ENCODE data around the gene ANXA10. TPM values are rescaled to one million over a fixed set of nuclear protein-coding genes. Genes with fewer than 3 reads are reported as not detected.

The ANXA10 gene
- total and polyA plus RNA-seq, 8 donors, result 2.5 to 17.1 (median 8.5) TPM

- no peak for ATAC-seq
- DNase-seq, result no peak
- H3K4me3 ChIP-seq, result no peak overlapping the region
- no peaks in the 10 kb centered on the region for H3K9me3 ChIP-seq
- no peak for FAIRE-seq
- H3K4me1 ChIP-seq, result peaks cover 0 to 4% (median 0%) of the 10 kb centered on the region in 3 donors
- WGBS, 2 donors, result 73 to 83% methylated on average over 3 of the region's 3 CpGs
- intact Hi-C loops (cut with DNase I), result no loop called here
- H3K27me3 ChIP-seq, result no peaks in the 10 kb centered on the region
- no peak overlapping the region for H3K27ac ChIP-seq
- no peaks in the 10 kb centered on the region for H3K36me3 ChIP-seq
- no peak for TF ChIP-seq CTCF (IDR thresholded peaks at IDR 0.05)
Observed at GRCh38 chr4:168138143-168138542, 45.8 kb downstream of the ANXA10 start.

- no peak for FAIRE-seq
- no peak for DNase-seq
- Histone ChIP-seq H3K4me3 (no peak overlapping the region), H3K27ac (no peak overlapping the region), H3K9me3 (no peaks in the 10 kb centered on the region), H3K36me3 (no peaks in the 10 kb centered on the region), H3K27me3 (no peaks in the 10 kb centered on the region), H3K4me1 (no peaks in the 10 kb centered on the region)
- no peak for TF ChIP-seq CTCF (IDR thresholded peaks at IDR 0.05)
- no peak for ATAC-seq
- 76 to 83% methylated on average over 5 of the region's 5 CpGs for WGBS, 2 donors
- intact Hi-C loops (cut with DNase I), result no loop called here
Observed at GRCh38 chr4:168139336-168139735, 47.0 kb downstream of the ANXA10 start.

- no peaks in the 10 kb centered on the region for H3K36me3 ChIP-seq
- WGBS, 2 donors, result 89 to 94% methylated on average over 7 of the region's 7 CpGs
- no peaks in the 10 kb centered on the region for H3K9me3 ChIP-seq
- FAIRE-seq (no peak), DNase-seq (no peak), ATAC-seq (no peak)
- no peaks in the 10 kb centered on the region for H3K4me1 ChIP-seq
- intact Hi-C loops (cut with DNase I), result no loop called here
- H3K27me3 ChIP-seq, result no peaks in the 10 kb centered on the region
- H3K4me3 ChIP-seq, result no peak overlapping the region
- no peak for TF ChIP-seq CTCF (IDR thresholded peaks at IDR 0.05)
- H3K27ac ChIP-seq, result no peak overlapping the region
Observed at GRCh38 chr4:168141733-168142132, 49.4 kb downstream of the ANXA10 start.

GRCh38 chr4:168143601-168144000 is 51.3 kb downstream of the ANXA10 start:
- H3K36me3 ChIP-seq, result no peaks in the 10 kb centered on the region
- FAIRE-seq, result no peak
- intact Hi-C loops (cut with DNase I), result no loop called here
- 63 to 70% methylated on average over 2 of the region's 2 CpGs for WGBS, 2 donors
- H3K9me3 ChIP-seq, result no peaks in the 10 kb centered on the region
- DNase-seq, result no peak
- H3K4me3 ChIP-seq, result no peak overlapping the region
- no peaks in the 10 kb centered on the region for H3K4me1 ChIP-seq
- no peak for TF ChIP-seq CTCF (IDR thresholded peaks at IDR 0.05)
- H3K27me3 ChIP-seq, result no peaks in the 10 kb centered on the region
- no peak for ATAC-seq
- H3K27ac ChIP-seq, result no peak overlapping the region

GRCh38 chr4:168150420-168151050 is 58.2 kb downstream of the ANXA10 start:
- WGBS, 2 donors, result 87% methylated on average over 6 of the region's 6 CpGs
- intact Hi-C loops (cut with DNase I), result no loop called here
- no peaks in the 10 kb centered on the region for H3K9me3 ChIP-seq
- no peak for ATAC-seq
- H3K36me3 ChIP-seq, result no peaks in the 10 kb centered on the region
- H3K4me1 ChIP-seq, result no peaks in the 10 kb centered on the region
- no peak overlapping the region for H3K4me3 ChIP-seq
- H3K27me3 ChIP-seq, result no peaks in the 10 kb centered on the region
- no peak overlapping the region for H3K27ac ChIP-seq
- FAIRE-seq, result no peak
- TF ChIP-seq CTCF (IDR thresholded peaks at IDR 0.05), result no peak
- DNase-seq, result no peak

All from pancreas (tissue), 10 donors.